Testis (tissue), 3 donors: ENCODE results near the gene CALR. TPM values are rescaled to one million over a fixed set of nuclear protein-coding genes. Genes with fewer than 3 reads are reported as not detected.
"Not testable (repeated sequence)": the region's sequence is repeated elsewhere in the genome, so short reads cannot be mapped to it uniquely, and the experiment has no call there.

Experiments
- DNase-seq: peaks from one replicate; pipeline ENCODE4 v3.0.0-alpha.2; 2019
- H3K27ac ChIP-seq, 2 donors: fragments of 200-600 bp; sonication (generic); one replicate each; pipeline ENCODE4 v1.5.1; 2019
- H3K27me3 ChIP-seq: fragments of 200-600 bp; sonication (generic); one replicate; pipeline ENCODE4 v1.5.1; 2019
- H3K36me3 ChIP-seq: fragments of 200-600 bp; sonication (generic); one replicate; pipeline ENCODE4 v1.5.1; 2017; ENCODE audit warnings: low read depth; ENCODE audit errors: missing control alignments
- H3K4me1 ChIP-seq: fragments of 200-600 bp; sonication (generic); one replicate; pipeline ENCODE4 v1.5.1; 2019
- H3K4me3 ChIP-seq, 2 donors: fragments of 200-600 bp; sonication (generic); one replicate each; pipeline ENCODE4 v1.5.1; 2017 to 2019
- H3K9me3 ChIP-seq: fragments of 200-600 bp; sonication (generic); one replicate; pipeline ENCODE4 v1.5.1; 2017
- CTCF ChIP-seq, 3 experiments: fragments of 450-650 bp in 2 of 3; fragments of 200-600 bp in 1 of 3; sonication (generic) in 1 of 3; IDR thresholded peaks; one replicate each; pipeline ENCODE4 v1.5.1; 2016 to 2019; ENCODE audit warnings: antibody characterized with exemption in 3 of 3, mild to moderate bottlenecking in 2 of 3, moderate library complexity in 1 of 3
- POLR2A ChIP-seq: fragments of 450-650 bp; IDR thresholded peaks from one replicate; pipeline ENCODE4 v1.6.1; 2017; ENCODE audit warnings: antibody characterized with exemption, mild to moderate bottlenecking, moderate library complexity
- WGBS, 2 donors: methylation state at CpG; one replicate each; pipeline ENCODE4 v1.1.5; 2018; 5-methylcytosine and 5-hydroxymethylcytosine counted together
- intact Hi-C: fragments of 100-400 bp; cut with DNase I; formaldehyde crosslinking; loops from one replicate; pipeline ENCODE4 v1.15.1; 2023; ENCODE audit warnings: low total_unique reads
- polyA plus RNA-seq: library from polyadenylated mRNA; stranded (reverse); fragments of 350-450 nt; fragmentation: Illumina TruSeq; extraction: RNeasy Lipid Tissue Mini Kit (QIAGEN cat#74804); gene quantifications from one replicate; pipeline ENCODE4 v1.2.3, GENCODE V29; 2014; ENCODE audit warnings: low read depth, low replicate concordance; ENCODE audit not compliant: insufficient read depth
- total RNA-seq, 2 donors: library from RNA; depleted of rRNA; stranded (reverse); fragments of >200 nt; gene quantifications; one replicate each; pipeline ENCODE4 v1.2.3, GENCODE V29; 2016

Gene CALR
- total and polyA plus RNA-seq, 3 donors from 2014 or later: 389 to 538 (median 467) TPM

GRCh38 chr19:12913011-12913561, 25.3 kb upstream of the CALR start:
- H3K27ac ChIP-seq: peak overlapping the region; percentile 37 to 74
- TF ChIP-seq POLR2A: no peak
- no peak for TF ChIP-seq CTCF (IDR thresholded peaks at IDR 0.05)
- 19 to 38% methylated on average over 16 to 22 of the region's 22 CpGs for WGBS, 2 donors
- no peaks in the 10 kb centered on the region for H3K36me3 ChIP-seq
- no peaks in the 10 kb centered on the region for H3K27me3 ChIP-seq
- H3K4me3 ChIP-seq: no peak overlapping the region
- H3K9me3 ChIP-seq: no peaks in the 10 kb centered on the region
- intact Hi-C loops: no loop called here
- peak; percentile 77 for DNase-seq
- peaks cover 15% of the 10 kb centered on the region for H3K4me1 ChIP-seq

GRCh38 chr19:12913851-12914690, 24.3 kb upstream of the CALR start:
- peak overlapping the region in 1 of 2 donors; percentile 74 for H3K27ac ChIP-seq
- H3K4me3 ChIP-seq: no peak overlapping the region
- WGBS, 2 donors: 64 to 73% methylated on average over 9 to 12 of the region's 12 CpGs
- H3K4me1 ChIP-seq: peaks cover 15% of the 10 kb centered on the region
- intact Hi-C loops: no loop called here
- H3K27me3 ChIP-seq: no peaks in the 10 kb centered on the region
- DNase-seq: no peak
- H3K9me3 ChIP-seq: no peaks in the 10 kb centered on the region
- H3K36me3 ChIP-seq: no peaks in the 10 kb centered on the region
- TF ChIP-seq CTCF (IDR thresholded peaks at IDR 0.05) (no peak), POLR2A (no peak)

GRCh38 chr19:12915860-12916259, 22.5 kb upstream of the CALR start:
- H3K27ac ChIP-seq, H3K27me3 ChIP-seq, H3K4me3 ChIP-seq, H3K9me3 ChIP-seq, intact Hi-C loops, H3K36me3 ChIP-seq, DNase-seq: not testable (repeated sequence)
- 88% methylated on average over 3 to 4 of the region's 4 CpGs for WGBS, 2 donors
- peaks cover 19% of the 10 kb centered on the region for H3K4me1 ChIP-seq

GRCh38 chr19:12918253-12918652, 20.2 kb upstream of the CALR start:
- Histone ChIP-seq H3K4me3 (peak overlapping the region; percentile 15 to 52), H3K36me3 (no peaks in the 10 kb centered on the region), H3K9me3 (no peaks in the 10 kb centered on the region), H3K27me3 (no peaks in the 10 kb centered on the region), H3K27ac (no peak overlapping the region), H3K4me1 (peaks cover 9% of the 10 kb centered on the region)
- DNase-seq: no peak
- 74 to 78% methylated on average over 14 of the region's 14 CpGs for WGBS, 2 donors
- TF ChIP-seq POLR2A (no peak), CTCF (IDR thresholded peaks at IDR 0.05) (no peak)
- intact Hi-C loops: no loop called here

- Histone ChIP-seq H3K36me3 (no peaks in the 10 kb centered on the region), H3K9me3 (no peaks in the 10 kb centered on the region), H3K4me1 (peaks cover 4% of the 10 kb centered on the region), H3K27ac (no peak overlapping the region), H3K4me3 (no peak overlapping the region), H3K27me3 (no peaks in the 10 kb centered on the region)
- TF ChIP-seq CTCF (IDR thresholded peaks at IDR 0.05): no peak
- TF ChIP-seq POLR2A: no peak
- 54 to 67% methylated on average over 3 of the region's 3 CpGs for WGBS, 2 donors
- DNase-seq: no peak
- intact Hi-C loops: no loop called here
Observed at GRCh38 chr19:12921047-12921446, 17.4 kb upstream of the CALR start.
